Measurements from ENCODE around the gene FANCB.
A peak's percentile ranks its signal among the peaks of the same experiment; 100 is the strongest.

Gene FANCB

DNA sequence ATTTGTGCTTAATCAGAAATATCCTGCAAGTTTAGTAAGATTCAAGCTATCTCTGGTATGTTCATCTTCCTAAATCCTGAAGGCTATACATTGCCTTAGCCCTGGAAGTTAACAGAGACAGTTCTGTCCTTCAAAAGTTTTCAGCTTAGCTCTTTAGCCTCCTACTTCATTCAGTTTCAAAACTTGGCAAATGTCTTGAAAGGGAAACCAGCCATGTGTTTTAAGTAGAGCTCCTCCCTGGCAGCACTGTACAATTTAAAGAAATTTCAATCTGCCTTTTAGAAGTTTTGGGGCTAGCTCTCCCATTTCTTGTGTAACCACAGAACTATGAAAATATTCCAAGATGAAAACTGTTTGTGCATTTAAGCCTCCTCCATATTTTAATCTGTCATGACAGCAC lies 47.0 kb downstream of the FANCB start:
- no peak for DNase-seq (ENCODE audit: low read depth in 1 of 2, low spot score in 1 of 2)
- Histone ChIP-seq H3K4me3 (replicated peaks; ENCODE audit: insufficient read depth, low read length) (no peak overlapping the region), H3K27ac (replicated peaks) (no peak overlapping the region), H3K27me3 (ENCODE audit: insufficient read depth, poor library complexity, severe bottlenecking) (no peaks in the 10 kb centered on the region)
- TF ChIP-seq SPI1 (IDR thresholded peaks at IDR 0.05; ENCODE audit: borderline replicate concordance, low read depth): no peak

DNA sequence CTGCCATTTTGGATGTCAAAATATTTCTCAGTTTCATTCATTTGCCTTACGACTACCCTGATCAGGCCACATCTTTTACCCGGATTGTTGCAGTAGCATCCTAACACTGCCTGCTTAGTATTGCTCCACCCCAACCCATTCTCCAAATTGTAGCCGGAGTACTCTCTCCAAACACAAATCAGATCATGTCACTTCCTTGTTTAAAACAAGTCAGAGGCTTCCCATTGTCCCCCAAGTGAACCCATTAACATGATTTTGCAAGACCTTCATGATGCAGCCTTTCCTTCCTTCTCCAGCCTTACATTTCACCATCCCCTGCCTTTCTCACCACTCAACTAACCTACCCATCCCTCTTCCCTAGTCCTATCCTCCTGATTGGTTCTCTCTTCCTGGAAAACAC lies 53.1 kb downstream of the FANCB start:
- Histone ChIP-seq H3K27ac (replicated peaks) (no peak overlapping the region), H3K27me3 (ENCODE audit: insufficient read depth, poor library complexity, severe bottlenecking) (no peaks in the 10 kb centered on the region), H3K4me3 (replicated peaks; ENCODE audit: insufficient read depth, low read length) (no peak overlapping the region)
- peak in 1 of 2 experiments; percentile 35 for DNase-seq (ENCODE audit: low read depth in 1 of 2, low spot score in 1 of 2)
- TF ChIP-seq POLR2AphosphoS5 (IDR thresholded peaks at IDR 0.05; ENCODE audit: low read depth): no peak
- TF ChIP-seq, protein P1, sequence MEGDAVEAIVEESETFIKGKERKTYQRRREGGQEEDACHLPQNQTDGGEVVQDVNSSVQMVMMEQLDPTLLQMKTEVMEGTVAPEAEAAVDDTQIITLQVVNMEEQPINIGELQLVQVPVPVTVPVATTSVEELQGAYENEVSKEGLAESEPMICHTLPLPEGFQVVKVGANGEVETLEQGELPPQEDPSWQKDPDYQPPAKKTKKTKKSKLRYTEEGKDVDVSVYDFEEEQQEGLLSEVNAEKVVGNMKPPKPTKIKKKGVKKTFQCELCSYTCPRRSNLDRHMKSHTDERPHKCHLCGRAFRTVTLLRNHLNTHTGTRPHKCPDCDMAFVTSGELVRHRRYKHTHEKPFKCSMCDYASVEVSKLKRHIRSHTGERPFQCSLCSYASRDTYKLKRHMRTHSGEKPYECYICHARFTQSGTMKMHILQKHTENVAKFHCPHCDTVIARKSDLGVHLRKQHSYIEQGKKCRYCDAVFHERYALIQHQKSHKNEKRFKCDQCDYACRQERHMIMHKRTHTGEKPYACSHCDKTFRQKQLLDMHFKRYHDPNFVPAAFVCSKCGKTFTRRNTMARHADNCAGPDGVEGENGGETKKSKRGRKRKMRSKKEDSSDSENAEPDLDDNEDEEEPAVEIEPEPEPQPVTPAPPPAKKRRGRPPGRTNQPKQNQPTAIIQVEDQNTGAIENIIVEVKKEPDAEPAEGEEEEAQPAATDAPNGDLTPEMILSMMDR (IDR thresholded peaks at IDR 0.05; ENCODE audit: insufficient read depth, low read length): no peak
- TF ChIP-seq, protein P2, sequence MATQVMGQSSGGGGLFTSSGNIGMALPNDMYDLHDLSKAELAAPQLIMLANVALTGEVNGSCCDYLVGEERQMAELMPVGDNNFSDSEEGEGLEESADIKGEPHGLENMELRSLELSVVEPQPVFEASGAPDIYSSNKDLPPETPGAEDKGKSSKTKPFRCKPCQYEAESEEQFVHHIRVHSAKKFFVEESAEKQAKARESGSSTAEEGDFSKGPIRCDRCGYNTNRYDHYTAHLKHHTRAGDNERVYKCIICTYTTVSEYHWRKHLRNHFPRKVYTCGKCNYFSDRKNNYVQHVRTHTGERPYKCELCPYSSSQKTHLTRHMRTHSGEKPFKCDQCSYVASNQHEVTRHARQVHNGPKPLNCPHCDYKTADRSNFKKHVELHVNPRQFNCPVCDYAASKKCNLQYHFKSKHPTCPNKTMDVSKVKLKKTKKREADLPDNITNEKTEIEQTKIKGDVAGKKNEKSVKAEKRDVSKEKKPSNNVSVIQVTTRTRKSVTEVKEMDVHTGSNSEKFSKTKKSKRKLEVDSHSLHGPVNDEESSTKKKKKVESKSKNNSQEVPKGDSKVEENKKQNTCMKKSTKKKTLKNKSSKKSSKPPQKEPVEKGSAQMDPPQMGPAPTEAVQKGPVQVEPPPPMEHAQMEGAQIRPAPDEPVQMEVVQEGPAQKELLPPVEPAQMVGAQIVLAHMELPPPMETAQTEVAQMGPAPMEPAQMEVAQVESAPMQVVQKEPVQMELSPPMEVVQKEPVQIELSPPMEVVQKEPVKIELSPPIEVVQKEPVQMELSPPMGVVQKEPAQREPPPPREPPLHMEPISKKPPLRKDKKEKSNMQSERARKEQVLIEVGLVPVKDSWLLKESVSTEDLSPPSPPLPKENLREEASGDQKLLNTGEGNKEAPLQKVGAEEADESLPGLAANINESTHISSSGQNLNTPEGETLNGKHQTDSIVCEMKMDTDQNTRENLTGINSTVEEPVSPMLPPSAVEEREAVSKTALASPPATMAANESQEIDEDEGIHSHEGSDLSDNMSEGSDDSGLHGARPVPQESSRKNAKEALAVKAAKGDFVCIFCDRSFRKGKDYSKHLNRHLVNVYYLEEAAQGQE (IDR thresholded peaks at IDR 0.05; ENCODE audit: insufficient replicate concordance, low read depth): no peak
- no peak for TF ChIP-seq SPI1 (IDR thresholded peaks at IDR 0.05; ENCODE audit: borderline replicate concordance, low read depth)
- TF ChIP-seq GABPA (IDR thresholded peaks at IDR 0.05; ENCODE audit: low read depth): no peak

DNA sequence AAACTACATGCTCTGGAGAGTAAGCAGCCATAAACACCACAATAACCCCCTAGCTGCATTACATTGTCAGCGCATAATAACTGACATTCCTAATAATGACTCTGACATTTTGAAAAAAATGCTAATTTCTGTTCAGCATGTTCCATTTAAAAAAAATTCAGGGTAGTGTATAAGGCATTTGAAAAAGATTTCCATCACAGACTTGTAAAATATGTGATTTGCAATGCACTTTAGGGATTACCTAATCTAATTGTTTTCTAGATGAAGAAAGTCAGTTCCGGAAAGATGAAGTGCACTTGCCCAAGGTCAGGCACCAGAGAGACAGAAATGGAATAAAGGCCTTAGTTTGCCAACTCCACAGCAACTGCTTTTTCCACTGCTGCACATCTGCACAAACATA lies 55.3 kb downstream of the FANCB start:
- TF ChIP-seq, protein P2 (IDR thresholded peaks at IDR 0.05; ENCODE audit: insufficient replicate concordance, low read depth): no peak
- TF ChIP-seq POLR2AphosphoS5 (IDR thresholded peaks at IDR 0.05; ENCODE audit: low read depth): no peak
- TF ChIP-seq, protein P1 (IDR thresholded peaks at IDR 0.05; ENCODE audit: insufficient read depth, low read length): no peak
- no peak for DNase-seq (ENCODE audit: low read depth in 1 of 2, low spot score in 1 of 2)

DNA sequence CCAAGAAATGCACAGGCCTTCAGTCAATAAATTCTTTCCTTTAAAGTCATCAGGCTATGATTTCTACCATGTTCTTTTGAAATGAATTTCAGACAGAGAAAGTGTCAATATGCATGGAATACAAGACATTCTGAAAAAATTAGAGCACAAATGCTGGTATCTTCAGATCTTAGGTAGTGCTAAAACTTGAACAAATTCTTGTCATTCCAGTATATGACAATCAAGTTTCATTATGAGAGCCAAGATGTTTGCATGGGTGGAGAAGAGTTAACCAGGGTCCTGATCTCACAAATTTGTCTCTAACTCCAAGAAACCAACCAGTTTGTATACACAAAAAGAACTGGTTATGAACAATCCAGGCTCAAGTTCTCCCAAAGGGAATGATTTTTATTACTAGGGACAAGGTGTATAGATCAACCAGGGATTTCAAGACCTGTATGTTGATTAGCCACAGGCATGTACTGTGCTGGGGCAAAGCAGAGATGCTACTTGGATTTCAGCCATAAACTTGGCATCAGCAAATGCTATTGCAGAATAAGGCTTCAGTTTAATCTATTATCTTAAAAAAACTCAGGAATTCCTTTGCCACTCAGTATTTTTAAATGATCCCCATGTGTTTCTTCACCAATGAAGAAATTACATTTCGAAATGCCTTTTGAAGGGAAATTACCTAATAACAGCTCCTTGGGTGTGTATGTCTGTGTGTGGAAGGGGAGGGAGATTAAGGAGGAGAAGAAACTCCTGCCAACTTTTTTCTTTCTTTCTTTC lies 69.7 kb downstream of the FANCB start:
- TF ChIP-seq, protein P2 (IDR thresholded peaks at IDR 0.05; ENCODE audit: insufficient replicate concordance, low read depth): no peak
- TF ChIP-seq, protein P1 (IDR thresholded peaks at IDR 0.05; ENCODE audit: insufficient read depth, low read length): no peak
- no peak for TF ChIP-seq GABPA (IDR thresholded peaks at IDR 0.05; ENCODE audit: low read depth)
- no peak for TF ChIP-seq POLR2AphosphoS5 (IDR thresholded peaks at IDR 0.05; ENCODE audit: low read depth)
- TF ChIP-seq SPI1 (IDR thresholded peaks at IDR 0.05; ENCODE audit: borderline replicate concordance, low read depth): no peak
- no peak overlapping the region for H3K4me3 ChIP-seq (replicated peaks; ENCODE audit: insufficient read depth, low read length)
- H3K27ac ChIP-seq (replicated peaks): no peak overlapping the region
- peak in 1 of 2 experiments; percentile 38 for DNase-seq (ENCODE audit: low read depth in 1 of 2, low spot score in 1 of 2)
- H3K27me3 ChIP-seq (ENCODE audit: insufficient read depth, poor library complexity, severe bottlenecking): no peaks in the 10 kb centered on the region

More for the DNA sequence above, 55.3 kb downstream of the FANCB start:
- H3K4me3 ChIP-seq (replicated peaks; ENCODE audit: insufficient read depth, low read length): no peak overlapping the region
- H3K27me3 ChIP-seq (ENCODE audit: insufficient read depth, poor library complexity, severe bottlenecking): no peaks in the 10 kb centered on the region
- H3K27ac ChIP-seq (replicated peaks): no peak overlapping the region
